Activated effector memory CD4-positive, alpha-beta T cell treated with anti-CD3 and anti-CD28 coated beads, Interleukin-2, amount 50 U/mL, for 16 hours (primary cell): Measurements from ENCODE around the gene ATP10A.

Experiments
- DNase-seq: peaks from one replicate; pipeline ENCODE4 v3.0.0-alpha.2; 2020

Gene ATP10A

GRCh38 chr15:25734680-25735355, 128.3 kb downstream of the ATP10A start:
- DNase-seq = no peak

DNA sequence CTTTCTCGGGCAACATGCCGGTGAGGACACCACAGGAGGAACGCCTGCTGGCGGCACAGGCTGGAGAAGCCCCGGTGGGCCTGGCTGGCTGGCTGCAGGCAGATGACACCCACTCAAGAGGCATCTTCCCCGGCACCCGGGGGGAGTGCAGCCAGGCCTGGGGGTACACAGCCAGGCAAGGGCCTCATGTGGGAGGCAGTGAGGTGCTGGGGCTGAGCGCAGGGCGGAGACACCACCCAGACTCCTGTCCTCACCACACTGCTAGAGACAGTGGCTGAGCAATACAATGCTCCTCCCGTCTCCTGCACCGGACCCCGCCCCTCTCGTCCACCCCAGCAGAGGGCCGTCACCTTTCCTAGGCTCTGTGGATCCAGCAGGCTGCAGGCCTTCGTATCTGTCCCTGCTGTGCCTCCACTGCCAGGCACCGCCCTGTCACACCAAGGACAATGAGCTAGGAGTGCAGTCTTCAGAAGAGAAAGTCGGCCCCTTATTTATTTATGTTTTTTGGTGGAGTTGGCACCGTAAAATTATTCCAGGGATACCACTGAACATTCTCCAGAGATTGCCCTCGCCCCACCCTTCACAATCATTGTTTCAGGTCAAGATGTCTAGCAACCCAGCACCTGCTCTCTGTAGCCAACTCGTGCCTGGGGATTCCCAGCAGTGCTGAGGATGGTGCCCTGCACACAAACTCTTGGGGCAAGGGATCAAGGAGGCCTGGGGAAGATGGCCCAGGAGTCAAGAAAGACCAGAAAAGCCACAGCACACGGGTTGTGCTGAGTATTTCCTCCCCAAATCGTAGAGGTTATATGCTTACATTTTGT, 129.1 kb downstream of the ATP10A start:
- no peak for DNase-seq

- DNase-seq = no peak
Observed at GRCh38 chr15:25733036-25733855, 129.9 kb downstream of the ATP10A start.

DNA sequence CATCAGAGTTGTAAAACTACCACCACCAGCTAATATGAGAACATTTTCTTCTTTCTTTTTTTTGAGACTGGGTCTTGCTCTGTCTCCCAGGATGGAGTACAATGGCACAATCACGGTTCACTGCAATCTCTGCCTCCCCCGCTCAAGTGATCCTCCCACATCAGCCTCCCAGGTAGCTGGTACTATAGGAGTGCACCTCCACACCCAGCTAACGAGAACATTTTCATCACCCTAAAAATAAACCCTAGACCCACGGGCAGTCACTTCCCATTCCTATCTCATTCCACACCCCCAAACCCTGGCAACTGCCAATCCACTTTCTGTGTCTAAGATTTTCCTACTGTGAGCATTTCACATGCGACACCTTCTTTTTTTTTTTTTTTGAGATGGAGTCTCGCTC, 130.9 kb downstream of the ATP10A start:
- DNase-seq = no peak

GRCh38 chr15:25731411-25731810, 131.7 kb downstream of the ATP10A start:
- no peak for DNase-seq

DNA sequence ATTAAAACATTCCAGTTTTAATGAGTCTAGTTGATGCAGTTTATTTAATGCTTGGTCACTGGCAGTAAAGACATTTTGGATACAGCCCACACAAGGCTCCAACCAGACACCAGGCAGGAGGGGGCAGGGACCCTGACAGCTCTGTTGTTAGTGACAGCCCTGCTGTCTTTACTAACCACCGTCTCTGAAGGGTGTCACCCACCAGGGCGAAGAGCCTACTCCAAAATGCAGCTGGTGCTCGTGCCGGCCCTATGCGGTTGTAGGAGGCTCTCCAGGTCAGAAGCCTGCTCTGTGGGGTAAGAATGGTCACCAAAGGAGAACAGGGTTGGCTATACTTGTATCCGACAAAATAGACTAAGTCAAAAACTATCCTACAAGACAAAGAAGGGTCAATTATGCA, 132.2 kb downstream of the ATP10A start:
- no peak for DNase-seq

GRCh38 chr15:25728816-25729215, 134.3 kb downstream of the ATP10A start:
- no peak for DNase-seq

- no peak for DNase-seq
Observed at GRCh38 chr15:25727867-25728600, 135.1 kb downstream of the ATP10A start.

DNA sequence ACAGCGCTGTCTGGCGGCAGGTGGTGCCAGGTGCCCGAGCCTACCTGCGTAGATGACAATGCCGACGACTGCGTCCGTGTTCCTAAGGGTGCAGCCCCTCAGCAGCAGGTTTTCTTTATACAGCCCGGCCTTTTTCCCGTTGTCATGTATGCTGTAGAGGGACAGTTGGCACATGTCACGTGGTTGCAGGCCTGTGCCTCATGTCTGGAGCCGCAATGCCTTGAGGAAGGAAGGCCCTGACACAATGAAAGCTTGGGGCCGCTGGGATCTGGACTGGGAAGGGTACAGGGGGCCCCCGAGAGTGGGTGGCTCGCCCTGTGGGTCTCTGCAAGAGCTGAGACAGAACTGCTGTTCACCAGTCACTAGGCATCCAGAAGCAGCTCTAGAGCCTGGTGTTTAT, 136.0 kb downstream of the ATP10A start:
- DNase-seq = no peak

DNA sequence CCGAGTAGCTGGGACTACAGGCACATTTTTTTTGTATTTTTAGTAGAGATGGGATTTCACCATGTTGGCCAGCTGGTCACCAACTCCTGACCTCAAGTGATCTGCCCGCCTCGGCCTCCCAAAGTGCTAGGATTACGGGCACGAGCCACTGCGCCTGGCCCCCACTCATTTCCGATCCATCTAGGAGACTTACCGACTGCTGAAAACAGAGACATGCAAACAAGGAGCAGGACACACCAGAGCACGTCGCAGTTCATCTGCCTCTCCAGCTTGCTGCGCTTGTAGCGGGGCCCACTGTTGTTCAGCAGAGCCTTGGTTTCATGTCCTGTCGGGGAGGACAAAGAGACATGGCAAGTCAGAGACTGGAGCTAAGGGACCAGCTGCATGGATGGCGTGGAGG, 137.4 kb downstream of the ATP10A start:
- no peak for DNase-seq

DNA sequence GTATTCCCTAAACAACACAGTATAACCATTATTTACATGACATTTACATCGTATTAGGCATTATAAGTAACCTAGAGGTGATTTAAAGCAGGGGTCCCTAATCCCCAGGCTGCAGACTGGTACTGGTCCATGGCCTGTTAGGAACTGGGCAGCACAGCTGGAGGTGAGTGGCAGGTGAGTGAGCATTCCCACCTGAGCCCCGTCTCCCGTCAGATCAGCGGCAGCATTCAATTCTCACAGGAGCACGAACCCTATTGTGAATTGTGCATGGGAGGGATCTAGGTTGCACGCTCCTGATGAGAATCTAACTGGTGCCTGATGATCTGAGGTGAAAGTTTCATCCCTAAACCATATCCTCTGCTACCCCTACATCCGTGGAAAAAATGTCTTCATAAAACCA, 138.2 kb downstream of the ATP10A start:
- DNase-seq = no peak

GRCh38 chr15:25721605-25721955, 141.5 kb downstream of the ATP10A start:
- DNase-seq = no peak

GRCh38 chr15:25719101-25719985, 143.8 kb downstream of the ATP10A start:
- no peak for DNase-seq

DNA sequence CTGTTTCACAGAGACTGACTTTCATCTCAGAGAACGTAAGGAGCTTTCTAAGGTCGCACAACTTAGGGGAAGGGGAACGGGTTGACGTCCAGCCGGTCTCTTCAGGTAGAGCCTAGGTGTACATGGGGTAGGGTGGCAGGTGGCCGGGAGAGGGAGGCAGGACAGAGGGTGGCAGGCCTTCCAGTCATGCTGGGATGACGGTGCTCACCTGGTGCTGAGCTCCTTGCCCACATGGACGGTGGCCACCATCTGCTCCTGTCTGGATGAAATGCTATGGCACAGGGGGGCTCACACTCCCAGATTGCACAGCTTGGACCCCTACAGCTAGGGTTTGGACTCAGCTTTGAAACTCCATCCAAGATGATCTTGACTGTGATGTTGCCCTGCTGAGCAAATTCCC, 144.5 kb downstream of the ATP10A start:
- DNase-seq = no peak

DNA sequence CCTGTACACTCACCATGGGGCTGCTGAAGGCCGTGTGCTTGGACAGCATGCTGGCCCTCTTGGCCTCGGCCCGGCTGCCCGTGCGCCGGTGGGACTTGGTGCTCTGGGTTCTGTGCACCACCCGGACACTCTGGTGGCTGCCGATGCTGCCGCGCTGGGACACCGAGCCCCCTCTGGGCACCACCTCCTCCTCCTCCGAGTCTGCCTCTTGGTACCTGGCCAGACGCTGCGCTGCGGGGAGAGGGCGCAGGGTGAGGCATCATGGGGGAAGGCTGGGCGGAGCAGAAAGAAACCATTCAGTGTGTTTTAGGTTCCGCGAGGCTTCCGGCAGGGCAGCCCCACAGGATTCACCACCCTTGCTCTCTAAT, 145.0 kb downstream of the ATP10A start:
- DNase-seq = no peak

DNA sequence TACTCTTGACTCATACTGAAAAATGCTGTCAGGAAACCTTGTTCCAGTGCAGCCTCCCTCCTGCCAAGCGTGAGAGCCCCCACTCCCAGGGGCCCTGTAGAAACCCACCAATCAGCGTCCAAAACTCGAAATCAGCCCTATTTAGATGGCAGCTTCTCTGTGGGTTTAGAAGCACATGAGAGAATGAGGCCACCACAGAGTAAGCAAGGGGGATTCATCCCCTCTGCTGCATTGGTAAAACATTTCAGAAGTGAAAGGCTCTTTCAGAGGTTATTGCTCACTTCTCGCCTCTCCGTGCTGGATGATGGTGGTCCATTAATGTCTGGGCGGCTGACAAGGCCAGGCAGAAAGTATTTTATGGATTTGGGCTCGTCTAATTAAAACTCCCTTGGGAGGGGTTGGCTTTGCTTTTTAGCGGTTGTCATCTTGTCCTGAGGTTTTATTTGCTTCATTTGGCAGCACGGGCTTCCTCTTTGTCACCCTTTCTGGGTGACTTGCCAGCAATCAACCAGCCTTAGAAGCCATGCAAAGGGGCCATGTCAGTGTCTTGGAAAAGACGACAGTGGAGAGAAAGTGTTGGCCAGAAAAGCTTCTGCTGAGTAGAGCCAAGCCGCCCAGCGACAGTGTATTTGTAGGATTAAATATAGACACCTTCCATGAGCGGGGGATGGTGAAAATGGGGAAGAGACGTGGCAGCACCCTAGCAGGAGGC, 145.5 kb downstream of the ATP10A start:
- no peak for DNase-seq

DNA sequence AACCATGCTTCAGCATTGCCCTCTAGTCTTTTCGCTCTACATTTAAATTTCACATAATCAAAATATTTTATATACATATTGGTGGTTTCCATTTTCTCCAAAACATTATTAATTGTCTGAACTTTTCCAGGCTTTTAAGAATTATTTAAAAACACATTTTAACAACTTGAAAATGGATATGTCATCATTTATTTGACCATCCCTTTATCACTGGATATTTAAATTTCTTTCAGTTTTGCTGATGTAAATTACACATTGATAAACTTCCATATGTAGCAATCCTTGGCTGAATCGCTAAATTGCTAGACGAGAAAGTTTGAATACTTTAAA, 146.0 kb downstream of the ATP10A start:
- DNase-seq = no peak

GRCh38 chr15:25716414-25717126, 146.6 kb downstream of the ATP10A start:
- DNase-seq = no peak

- no peak for DNase-seq
Observed at GRCh38 chr15:25715536-25716413, 147.4 kb downstream of the ATP10A start.

- no peak for DNase-seq
Observed at GRCh38 chr15:25714538-25714840, 148.6 kb downstream of the ATP10A start.
